DMS153 (cell line): ENCODE data around the gene ACVRL1.

ENCODE experiments used
- DNase-seq: peaks from one replicate; lab custom pipeline; 2025; lab: John Stamatoyannopoulos, UW

ACVRL1 gene

GRCh38 chr12:51900323-51900889 lies 6.9 kb upstream of the ACVRL1 start:
- no peak for DNase-seq

- no peak for DNase-seq
Observed at GRCh38 chr12:51901121-51901817, 6.0 kb upstream of the ACVRL1 start.

GRCh38 chr12:51901881-51902280 lies 5.4 kb upstream of the ACVRL1 start:
- no peak for DNase-seq

- no peak for DNase-seq
Observed at GRCh38 chr12:51904951-51905470, 2.3 kb upstream of the ACVRL1 start.

GRCh38 chr12:51905471-51906429 lies 1.6 kb upstream of the ACVRL1 start:
- DNase-seq, result no peak

GRCh38 chr12:51906430-51907082 lies 748 bp upstream of the ACVRL1 start:
- no peak for DNase-seq

- no peak for DNase-seq
Observed at GRCh38 chr12:51907856-51908425, 637 bp downstream of the ACVRL1 start.

- DNase-seq, result no peak
Observed at GRCh38 chr12:51908876-51909592, 1.7 kb downstream of the ACVRL1 start.

- no peak for DNase-seq
Observed at GRCh38 chr12:51910168-51910567, 2.9 kb downstream of the ACVRL1 start.

GRCh38 chr12:51910691-51911090 lies 3.4 kb downstream of the ACVRL1 start:
- no peak for DNase-seq

GRCh38 chr12:51911307-51911706 lies 4.0 kb downstream of the ACVRL1 start:
- no peak for DNase-seq

- peak; percentile 28 for DNase-seq
Observed at GRCh38 chr12:51911788-51912711, 4.7 kb downstream of the ACVRL1 start.

- no peak for DNase-seq
Observed at GRCh38 chr12:51913071-51914033, 6.0 kb downstream of the ACVRL1 start.

GRCh38 chr12:51914034-51914923 lies 7.0 kb downstream of the ACVRL1 start:
- no peak for DNase-seq

- DNase-seq, result no peak
Observed at GRCh38 chr12:51915003-51915625, 7.8 kb downstream of the ACVRL1 start.

GRCh38 chr12:51915951-51916350 lies 8.6 kb downstream of the ACVRL1 start:
- no peak for DNase-seq

GRCh38 chr12:51917041-51917590 lies 9.8 kb downstream of the ACVRL1 start:
- no peak for DNase-seq
